ENCODE measurements around the gene CXorf49.
"Not testable (repeated sequence)": the region's sequence is repeated elsewhere in the genome, so short reads cannot be mapped to it uniquely, and the experiment has no call there.

DNA sequence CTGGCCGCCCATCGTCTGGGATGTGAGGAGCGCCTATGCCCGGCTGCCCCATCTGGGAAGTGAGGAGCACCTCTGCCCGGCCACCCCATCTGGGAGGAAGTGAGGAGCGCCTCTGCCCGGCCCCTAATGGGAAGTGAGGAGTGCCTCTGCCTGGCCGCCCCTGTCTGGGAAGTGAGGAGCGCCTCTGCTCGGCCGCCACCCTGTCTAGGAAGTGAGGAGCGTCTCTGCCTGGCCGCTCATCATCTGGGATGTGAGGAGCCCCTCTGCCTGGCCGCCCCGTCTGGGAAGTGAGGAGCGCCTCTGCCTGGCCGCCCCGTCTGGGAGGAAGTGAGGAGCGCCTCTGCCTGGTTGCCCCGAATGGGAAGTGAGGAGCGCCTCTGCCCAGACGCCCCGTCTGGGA lies 42.4 kb downstream of the CXorf49 start:
- not testable (repeated sequence) for TF ChIP-seq FOS (IDR thresholded peaks at IDR 0.05; ENCODE audit: extremely low read depth, insufficient read length); TARDBP (IDR thresholded peaks at IDR 0.05); ZNF232 (CRISPR knock-in tag; IDR thresholded peaks at IDR 0.05); CREB1 (IDR thresholded peaks at IDR 0.05); CREB1 (CRISPR knock-in tag; IDR thresholded peaks at IDR 0.05); ZKSCAN8 (CRISPR knock-in tag; IDR thresholded peaks at IDR 0.05); HLTF (IDR thresholded peaks at IDR 0.05); ZNF311 (CRISPR knock-in tag; IDR thresholded peaks at IDR 0.05)
- TF ChIP-seq, protein P1, sequence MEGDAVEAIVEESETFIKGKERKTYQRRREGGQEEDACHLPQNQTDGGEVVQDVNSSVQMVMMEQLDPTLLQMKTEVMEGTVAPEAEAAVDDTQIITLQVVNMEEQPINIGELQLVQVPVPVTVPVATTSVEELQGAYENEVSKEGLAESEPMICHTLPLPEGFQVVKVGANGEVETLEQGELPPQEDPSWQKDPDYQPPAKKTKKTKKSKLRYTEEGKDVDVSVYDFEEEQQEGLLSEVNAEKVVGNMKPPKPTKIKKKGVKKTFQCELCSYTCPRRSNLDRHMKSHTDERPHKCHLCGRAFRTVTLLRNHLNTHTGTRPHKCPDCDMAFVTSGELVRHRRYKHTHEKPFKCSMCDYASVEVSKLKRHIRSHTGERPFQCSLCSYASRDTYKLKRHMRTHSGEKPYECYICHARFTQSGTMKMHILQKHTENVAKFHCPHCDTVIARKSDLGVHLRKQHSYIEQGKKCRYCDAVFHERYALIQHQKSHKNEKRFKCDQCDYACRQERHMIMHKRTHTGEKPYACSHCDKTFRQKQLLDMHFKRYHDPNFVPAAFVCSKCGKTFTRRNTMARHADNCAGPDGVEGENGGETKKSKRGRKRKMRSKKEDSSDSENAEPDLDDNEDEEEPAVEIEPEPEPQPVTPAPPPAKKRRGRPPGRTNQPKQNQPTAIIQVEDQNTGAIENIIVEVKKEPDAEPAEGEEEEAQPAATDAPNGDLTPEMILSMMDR (IDR thresholded peaks at IDR 0.05 in 2 of 3, conservative IDR thresholded peaks at IDR 0.05 in 1 of 3; ENCODE audit: insufficient read depth in 2 of 3, low read depth in 1 of 3, low read length in 3 of 3) = not testable (repeated sequence)
- TF ChIP-seq, protein P2, sequence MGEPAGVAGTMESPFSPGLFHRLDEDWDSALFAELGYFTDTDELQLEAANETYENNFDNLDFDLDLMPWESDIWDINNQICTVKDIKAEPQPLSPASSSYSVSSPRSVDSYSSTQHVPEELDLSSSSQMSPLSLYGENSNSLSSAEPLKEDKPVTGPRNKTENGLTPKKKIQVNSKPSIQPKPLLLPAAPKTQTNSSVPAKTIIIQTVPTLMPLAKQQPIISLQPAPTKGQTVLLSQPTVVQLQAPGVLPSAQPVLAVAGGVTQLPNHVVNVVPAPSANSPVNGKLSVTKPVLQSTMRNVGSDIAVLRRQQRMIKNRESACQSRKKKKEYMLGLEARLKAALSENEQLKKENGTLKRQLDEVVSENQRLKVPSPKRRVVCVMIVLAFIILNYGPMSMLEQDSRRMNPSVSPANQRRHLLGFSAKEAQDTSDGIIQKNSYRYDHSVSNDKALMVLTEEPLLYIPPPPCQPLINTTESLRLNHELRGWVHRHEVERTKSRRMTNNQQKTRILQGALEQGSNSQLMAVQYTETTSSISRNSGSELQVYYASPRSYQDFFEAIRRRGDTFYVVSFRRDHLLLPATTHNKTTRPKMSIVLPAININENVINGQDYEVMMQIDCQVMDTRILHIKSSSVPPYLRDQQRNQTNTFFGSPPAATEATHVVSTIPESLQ (CRISPR knock-in tag; IDR thresholded peaks at IDR 0.05) = not testable (repeated sequence)
- TF ChIP-seq, protein P3, sequence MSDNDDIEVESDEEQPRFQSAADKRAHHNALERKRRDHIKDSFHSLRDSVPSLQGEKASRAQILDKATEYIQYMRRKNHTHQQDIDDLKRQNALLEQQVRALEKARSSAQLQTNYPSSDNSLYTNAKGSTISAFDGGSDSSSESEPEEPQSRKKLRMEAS (CRISPR knock-in tag; IDR thresholded peaks at IDR 0.05) = not testable (repeated sequence)

Data from K562 (cell line).